Cardiac fibroblast (primary cell): ENCODE results near the gene PANK2.
"Not testable (repeated sequence)": the region's sequence is repeated elsewhere in the genome, so short reads cannot be mapped to it uniquely, and the experiment has no call there.

ENCODE experiments used
- DNase-seq, 2 donors: peaks; one replicate each; pipeline versions ENCODE4 v3.0.0 to v3.0.0-alpha.2; 2010; ENCODE audit warnings: low read depth in 2 of 2
- H3K4me3 ChIP-seq, 2 donors: replicated peaks in 1 of 2; 1 replicate in 1 of 2; 2 replicates in 1 of 2; pipeline ENCODE4 v1.5.1; 2011; ENCODE audit warnings: low read depth in 2 of 2, low read length in 2 of 2, mild to moderate bottlenecking in 2 of 2, moderate library complexity in 1 of 2
- TF ChIP-seq, protein P1 (sequence below): IDR thresholded peaks from one replicate; pipeline ENCODE4 v1.5.1; 2011; ENCODE audit warnings: low read depth, mild to moderate bottlenecking, low read length, inconsistent platforms

Gene PANK2

DNA sequence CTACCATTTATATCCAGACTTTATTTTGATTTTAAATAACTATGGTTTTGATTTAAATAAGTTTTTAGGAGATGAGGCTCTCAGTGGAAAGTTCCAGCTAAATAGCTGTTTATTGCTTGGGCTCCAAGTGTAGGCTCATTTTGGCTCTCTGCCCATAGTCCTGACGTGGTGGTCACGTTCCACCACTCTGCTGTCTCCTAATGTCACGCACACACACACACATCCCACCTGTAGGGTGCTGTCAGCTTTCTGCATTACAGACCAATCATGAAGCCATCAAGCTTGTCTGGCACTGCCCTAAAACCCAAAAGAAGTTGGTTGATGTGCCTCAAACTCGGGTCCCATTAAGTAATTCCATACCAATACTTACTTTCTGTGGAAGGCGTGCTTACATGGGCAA lies 45.4 kb downstream of the PANK2 start:
- peak; percentile 36 to 44 for DNase-seq
- H3K4me3 ChIP-seq: no peak overlapping the region
- TF ChIP-seq, protein P1, sequence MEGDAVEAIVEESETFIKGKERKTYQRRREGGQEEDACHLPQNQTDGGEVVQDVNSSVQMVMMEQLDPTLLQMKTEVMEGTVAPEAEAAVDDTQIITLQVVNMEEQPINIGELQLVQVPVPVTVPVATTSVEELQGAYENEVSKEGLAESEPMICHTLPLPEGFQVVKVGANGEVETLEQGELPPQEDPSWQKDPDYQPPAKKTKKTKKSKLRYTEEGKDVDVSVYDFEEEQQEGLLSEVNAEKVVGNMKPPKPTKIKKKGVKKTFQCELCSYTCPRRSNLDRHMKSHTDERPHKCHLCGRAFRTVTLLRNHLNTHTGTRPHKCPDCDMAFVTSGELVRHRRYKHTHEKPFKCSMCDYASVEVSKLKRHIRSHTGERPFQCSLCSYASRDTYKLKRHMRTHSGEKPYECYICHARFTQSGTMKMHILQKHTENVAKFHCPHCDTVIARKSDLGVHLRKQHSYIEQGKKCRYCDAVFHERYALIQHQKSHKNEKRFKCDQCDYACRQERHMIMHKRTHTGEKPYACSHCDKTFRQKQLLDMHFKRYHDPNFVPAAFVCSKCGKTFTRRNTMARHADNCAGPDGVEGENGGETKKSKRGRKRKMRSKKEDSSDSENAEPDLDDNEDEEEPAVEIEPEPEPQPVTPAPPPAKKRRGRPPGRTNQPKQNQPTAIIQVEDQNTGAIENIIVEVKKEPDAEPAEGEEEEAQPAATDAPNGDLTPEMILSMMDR: no peak

DNA sequence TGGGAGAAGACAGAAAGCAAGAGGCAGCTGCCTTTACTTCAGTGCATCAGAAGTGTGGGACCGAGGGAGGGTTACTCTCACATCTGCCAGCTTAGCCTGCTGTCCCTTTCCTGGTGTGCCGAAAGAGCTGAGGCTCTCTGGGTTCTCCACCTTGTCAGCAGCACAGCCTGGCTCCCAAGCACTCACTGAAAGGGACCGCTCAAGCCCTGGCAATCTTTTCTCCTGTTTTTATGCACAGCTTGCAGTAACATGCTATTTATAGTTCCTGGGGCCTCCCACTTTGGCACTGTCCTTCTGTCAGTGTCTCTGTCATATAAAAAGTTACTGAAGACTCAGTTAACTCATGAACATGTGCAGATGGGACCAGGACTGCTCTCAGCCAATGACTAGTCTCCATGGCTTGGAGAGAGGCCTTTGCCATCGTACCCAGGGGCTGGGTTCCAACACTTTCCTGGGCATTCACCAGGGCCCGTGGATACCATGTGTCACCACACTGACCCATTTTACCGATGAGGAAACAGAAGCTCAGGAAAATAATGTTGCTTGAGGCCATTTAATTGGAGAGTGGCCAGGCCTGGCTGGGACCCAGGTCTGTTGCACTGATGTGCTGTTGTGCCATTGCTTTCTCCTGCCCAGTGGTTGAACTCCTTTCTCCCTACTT lies 46.2 kb downstream of the PANK2 start:
- H3K4me3 ChIP-seq: no peak overlapping the region
- TF ChIP-seq, protein P1: no peak
- peak in 1 of 2 donors; percentile 54 for DNase-seq

DNA sequence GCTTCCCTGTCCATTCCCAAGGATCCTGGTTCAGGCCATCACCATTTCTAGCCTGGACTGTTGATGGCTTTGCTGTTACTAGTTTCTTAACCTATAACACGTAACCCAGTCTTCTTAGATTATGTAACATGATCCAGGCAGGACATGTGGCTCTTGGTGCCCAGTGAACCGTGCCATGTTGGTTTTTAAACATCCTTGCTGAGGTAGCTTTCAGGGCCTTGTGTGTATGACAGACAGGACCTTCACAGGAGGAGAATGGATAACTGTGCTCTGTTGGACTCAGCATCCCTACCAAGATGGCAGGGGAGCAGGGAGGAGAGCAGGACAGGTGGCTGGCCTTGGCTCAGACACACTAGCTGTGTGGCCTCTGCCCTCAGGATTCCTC lies 46.8 kb downstream of the PANK2 start:
- no peak for DNase-seq
- TF ChIP-seq, protein P1: no peak
- H3K4me3 ChIP-seq: no peak overlapping the region

DNA sequence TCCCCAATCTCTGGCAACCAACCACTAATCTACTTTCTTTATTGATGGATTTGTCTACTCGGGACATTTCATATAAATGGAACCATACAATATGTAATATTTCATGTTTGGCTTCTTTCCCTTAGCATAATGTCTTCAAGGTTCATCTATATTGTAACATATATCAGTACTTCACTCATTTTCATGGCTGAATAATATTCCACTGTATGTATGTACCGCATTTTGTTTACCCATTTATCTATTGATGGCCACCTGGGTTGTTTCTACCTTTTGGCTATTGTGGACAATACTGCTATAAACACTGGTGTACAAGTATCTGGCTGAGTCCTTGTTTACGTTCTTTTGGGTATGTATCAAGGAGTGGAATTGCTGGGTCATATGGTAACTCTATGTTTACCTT lies 48.4 kb downstream of the PANK2 start:
- DNase-seq: no peak
- no peak overlapping the region for H3K4me3 ChIP-seq
- TF ChIP-seq, protein P1: no peak

DNA sequence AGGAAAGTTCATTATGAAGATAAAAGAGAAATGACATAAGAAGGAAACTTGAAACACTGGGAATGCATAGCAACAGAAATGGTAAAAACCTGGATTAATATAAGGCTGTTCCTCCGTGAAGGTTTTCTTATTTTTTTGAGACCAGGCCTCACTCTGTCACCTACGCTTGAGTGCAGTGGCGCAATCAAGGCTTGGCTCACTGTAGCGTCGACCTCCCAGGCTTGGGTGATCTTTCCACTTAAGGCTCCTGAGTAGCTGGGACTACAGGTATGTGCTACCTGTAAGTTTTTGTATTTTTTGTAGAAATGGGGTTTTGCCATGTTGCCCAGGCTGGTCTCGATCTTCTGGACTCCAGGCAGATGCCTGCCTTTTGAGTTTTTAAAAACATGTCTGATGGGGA lies 51.7 kb downstream of the PANK2 start:
- no peak for DNase-seq
- TF ChIP-seq, protein P1: no peak
- H3K4me3 ChIP-seq: no peak overlapping the region

DNA sequence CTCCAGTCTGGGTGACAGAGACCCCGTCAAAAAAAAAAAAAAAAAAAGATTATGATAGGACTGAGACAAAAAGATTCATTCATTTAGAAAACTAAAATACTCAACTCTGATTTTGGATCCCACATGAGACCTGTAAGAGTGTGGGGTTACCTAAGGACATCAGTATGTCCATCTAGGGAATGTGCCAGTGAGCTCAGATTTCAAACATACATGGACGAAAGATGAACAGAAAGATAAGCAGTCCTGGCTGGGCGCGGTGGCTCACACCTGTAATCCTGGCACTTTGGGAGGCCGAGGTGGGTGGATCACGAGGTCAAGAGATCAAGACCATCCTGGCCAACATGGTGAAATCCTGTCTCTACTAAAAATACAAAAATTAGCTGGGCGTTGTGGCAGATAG lies 57.5 kb downstream of the PANK2 start:
- H3K4me3 ChIP-seq, DNase-seq: not testable (repeated sequence)

DNA sequence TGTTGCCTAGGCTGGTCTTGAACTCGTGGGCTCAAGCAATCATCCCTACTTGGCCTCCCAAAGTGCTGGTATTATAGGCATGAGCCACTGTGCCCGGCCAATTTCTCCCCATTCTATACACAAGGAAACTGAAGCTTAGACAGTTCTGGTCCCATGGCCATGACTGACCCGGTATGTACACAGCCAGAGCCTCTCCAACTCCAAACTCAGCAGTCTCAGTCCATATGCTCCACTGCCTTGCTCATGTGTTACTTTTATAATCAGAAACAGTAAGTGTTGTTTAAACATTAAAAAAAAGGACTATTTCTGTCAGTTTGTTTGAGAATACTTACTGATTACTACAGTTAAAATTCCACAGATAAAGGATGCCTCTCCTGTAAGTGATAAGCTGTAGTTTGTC lies 75.5 kb downstream of the PANK2 start:
- H3K4me3 ChIP-seq: no peak overlapping the region
- TF ChIP-seq, protein P1: no peak
- peak in 1 of 2 donors; percentile 2 for DNase-seq
